Colonic mucosa (tissue), 4 donors: ENCODE results near the gene DGKZ. TPM values are rescaled to one million over a fixed set of nuclear protein-coding genes. Genes with fewer than 3 reads are reported as not detected.
"Not testable (repeated sequence)": the region's sequence is repeated elsewhere in the genome, so short reads cannot be mapped to it uniquely, and the experiment has no call there.

Experiments used
- DNase-seq: peaks from one replicate; pipeline ENCODE4 v3.0.0-alpha.2; 2020
- H3K27ac ChIP-seq: fragments of 200-600 bp; one replicate; pipeline ENCODE4 v1.8.0; 2021
- H3K27me3 ChIP-seq: fragments of 200-600 bp; one replicate; pipeline ENCODE4 v1.8.0; 2021
- H3K36me3 ChIP-seq: fragments of 200-600 bp; one replicate; pipeline ENCODE4 v1.8.0; 2021
- H3K4me1 ChIP-seq: fragments of 200-600 bp; one replicate; pipeline ENCODE4 v1.8.0; 2021; ENCODE audit warnings: mild to moderate bottlenecking
- H3K4me3 ChIP-seq: fragments of 200-600 bp; one replicate; pipeline ENCODE4 v1.8.0; 2021
- H3K9ac ChIP-seq, 2 donors: one replicate each; pipeline ENCODE4 v1.7.0; 2013; ENCODE audit warnings: control low read depth in 2 of 2, low read depth in 2 of 2, low read length in 2 of 2
- H3K9me3 ChIP-seq: fragments of 200-600 bp; one replicate; pipeline ENCODE4 v1.8.0; 2021
- CTCF ChIP-seq: fragments of 200-600 bp; IDR thresholded peaks from one replicate; pipeline ENCODE4 v1.8.0; 2022; ENCODE audit warnings: antibody characterized with exemption, mild to moderate bottlenecking
- intact Hi-C: fragments of 100-400 bp; cut with DNase I; formaldehyde crosslinking; loops from one replicate; pipeline ENCODE4 v1.14.1; 2022
- total RNA-seq, 2 donors: library from RNA; stranded (reverse); fragmentation: NEBNext Ultra II Directional in 1 of 2; extraction: Animal tissue kit (Norgen Biotek cat#: 25700) in 1 of 2; gene quantifications; one replicate each; pipeline ENCODE4 v1.2.1, GENCODE V29; 2021
- donor health status: healthy.
- donor health status: DM: no; HTN: no; CAD: no.
- donor health status: DM: no; HTN: no; CAD: no.

Gene DGKZ
- total RNA-seq, 2 donors from 2014 or later: 42.7 to 83.8 TPM

GRCh38 chr11:46378296-46378695, 31.0 kb downstream of the DGKZ start:
- TF ChIP-seq CTCF: no peak
- intact Hi-C loops: no loop called here
- peaks cover 15% of the 10 kb centered on the region for H3K4me1 ChIP-seq
- H3K36me3 ChIP-seq: no peaks in the 10 kb centered on the region
- H3K27ac ChIP-seq: no peak overlapping the region
- no peak for DNase-seq
- no peak overlapping the region for H3K4me3 ChIP-seq
- no peak overlapping the region for H3K9ac ChIP-seq
- no peaks in the 10 kb centered on the region for H3K9me3 ChIP-seq
- H3K27me3 ChIP-seq: peaks cover 8% of the 10 kb centered on the region

- intact Hi-C loops: no loop called here
- DNase-seq: no peak
- Histone ChIP-seq H3K27me3 (peaks cover 8% of the 10 kb centered on the region), H3K9me3 (no peaks in the 10 kb centered on the region), H3K9ac (no peak overlapping the region), H3K4me3 (no peak overlapping the region), H3K36me3 (no peaks in the 10 kb centered on the region), H3K27ac (peak overlapping the region; percentile 78), H3K4me1 (peaks cover 16% of the 10 kb centered on the region)
- TF ChIP-seq CTCF: no peak
These were observed 31.7 kb downstream of the DGKZ start for GRCh38 chr11:46378811-46379481.

DNA sequence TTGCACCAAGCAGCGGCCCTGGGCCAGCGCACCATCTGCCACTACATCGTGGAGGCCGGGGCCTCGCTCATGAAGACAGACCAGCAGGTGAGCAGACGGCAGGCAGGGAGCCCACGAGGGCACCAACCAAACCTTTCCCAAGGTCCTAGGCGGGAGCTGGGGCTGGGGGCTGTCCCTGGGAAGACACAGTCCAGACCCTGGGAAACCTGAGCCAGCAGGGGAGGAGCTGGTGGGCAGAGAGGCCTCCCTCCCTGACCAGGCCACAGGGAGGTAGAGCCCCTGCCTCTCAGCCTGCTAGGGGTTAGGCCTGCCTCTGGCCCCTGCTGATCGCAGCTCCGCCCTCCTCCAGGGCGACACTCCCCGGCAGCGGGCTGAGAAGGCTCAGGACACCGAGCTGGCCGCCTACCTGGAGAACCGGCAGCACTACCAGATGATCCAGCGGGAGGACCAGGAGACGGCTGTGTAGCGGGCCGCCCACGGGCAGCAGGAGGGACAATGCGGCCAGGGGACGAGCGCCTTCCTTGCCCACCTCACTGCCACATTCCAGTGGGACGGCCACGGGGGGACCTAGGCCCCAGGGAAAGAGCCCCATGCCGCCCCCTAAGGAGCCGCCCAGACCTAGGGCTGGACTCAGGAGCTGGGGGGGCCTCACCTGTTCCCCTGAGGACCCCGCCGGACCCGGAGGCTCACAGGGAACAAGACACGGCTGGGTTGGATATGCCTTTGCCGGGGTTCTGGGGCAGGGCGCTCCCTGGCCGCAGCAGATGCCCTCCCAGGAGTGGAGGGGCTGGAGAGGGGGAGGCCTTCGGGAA, 32.4 kb downstream of the DGKZ start:
- H3K27me3 ChIP-seq: not testable (repeated sequence)
- H3K4me3 ChIP-seq: peak overlapping the region; percentile 70

DNA sequence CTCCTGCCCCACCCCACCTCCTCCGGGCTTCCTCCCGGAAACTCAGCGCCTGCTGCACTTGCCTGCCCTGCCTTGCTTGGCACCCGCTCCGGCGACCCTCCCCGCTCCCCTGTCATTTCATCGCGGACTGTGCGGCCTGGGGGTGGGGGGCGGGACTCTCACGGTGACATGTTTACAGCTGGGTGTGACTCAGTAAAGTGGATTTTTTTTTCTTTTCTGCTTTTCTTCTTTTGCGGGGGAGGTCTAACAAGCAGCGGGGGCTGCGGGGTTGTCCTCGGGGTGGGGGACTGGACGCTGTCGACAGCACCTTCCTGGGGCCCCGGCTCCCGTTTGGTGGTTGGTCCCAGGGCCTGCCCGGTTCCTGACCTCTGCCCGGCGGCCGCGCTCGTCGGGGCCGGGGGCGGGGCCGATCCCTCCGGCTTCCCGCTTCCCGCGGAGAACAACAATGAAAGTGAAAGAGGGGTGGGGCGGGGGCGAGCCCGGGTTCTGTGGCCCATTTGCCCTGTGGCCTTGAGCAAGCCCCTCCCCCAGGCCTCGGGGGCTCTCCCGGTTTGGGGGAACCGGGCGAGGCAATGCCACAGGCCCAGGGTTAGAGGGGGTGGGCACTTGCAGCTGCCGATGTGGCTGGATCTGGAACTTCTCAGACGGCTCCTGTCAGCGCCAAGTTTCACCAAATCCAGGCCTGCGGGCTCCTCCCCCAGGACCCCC, 33.2 kb downstream of the DGKZ start:
- Histone ChIP-seq H3K9ac (peak overlapping the region; percentile 73 to 82), H3K4me1 (peaks cover 16% of the 10 kb centered on the region), H3K4me3 (peak overlapping the region; percentile 70), H3K27me3 (peaks cover 8% of the 10 kb centered on the region), H3K27ac (peak overlapping the region; percentile 78), H3K36me3 (no peaks in the 10 kb centered on the region), H3K9me3 (no peaks in the 10 kb centered on the region)
- intact Hi-C loops: no loop called here
- peak; percentile 93 for DNase-seq
- no peak for TF ChIP-seq CTCF

More for the DNA sequence above, 32.4 kb downstream of the DGKZ start:
- H3K36me3 ChIP-seq, intact Hi-C loops, H3K9ac ChIP-seq, H3K9me3 ChIP-seq: not testable (repeated sequence)
- DNase-seq: peak; percentile 54
- H3K27ac ChIP-seq: peak overlapping the region; percentile 78
- H3K4me1 ChIP-seq: peaks cover 16% of the 10 kb centered on the region

DNA sequence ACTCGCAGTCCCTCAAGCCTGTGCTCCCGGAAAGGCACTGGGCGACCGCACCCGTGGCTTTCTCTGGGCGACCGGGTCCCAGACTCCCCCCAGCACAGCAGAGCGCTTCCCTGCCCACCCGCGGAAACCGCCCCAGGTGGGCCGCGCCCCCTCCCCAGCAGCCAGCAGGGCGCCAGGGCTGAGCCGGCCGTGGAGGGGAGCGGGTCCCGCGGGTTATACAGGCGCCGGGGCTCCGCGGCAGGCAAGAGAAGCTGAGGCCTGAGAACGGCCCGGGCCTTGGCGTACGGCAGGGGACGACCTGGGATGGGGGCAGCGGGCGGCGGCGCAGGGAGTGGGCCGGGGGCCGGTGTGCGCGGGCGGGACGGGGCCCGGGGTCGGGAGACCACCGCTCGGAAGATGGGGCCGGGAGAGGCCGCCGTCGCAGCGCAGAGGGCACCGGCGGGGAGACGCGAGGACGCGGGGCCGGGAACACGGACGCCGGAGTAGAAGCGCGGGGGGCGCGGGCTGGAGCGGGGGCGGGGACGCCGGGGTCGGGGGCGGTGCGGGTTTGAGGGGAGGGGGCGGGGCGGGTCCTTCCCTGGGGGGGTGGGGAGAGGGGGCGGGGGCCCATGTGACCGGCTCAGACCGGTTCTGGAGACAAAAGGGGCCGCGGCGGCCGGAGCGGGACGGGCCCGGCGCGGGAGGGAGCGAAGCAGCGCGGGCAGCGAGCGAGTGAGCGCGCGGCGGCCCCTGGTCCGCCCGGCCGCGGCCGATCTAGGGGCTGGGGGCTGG, 34.0 kb downstream of the DGKZ start, which contains the start of gene MDK:
TSS of gene MDK (plus strand) at position 622 of the 771 bp plus-strand sequence. CDS start 389 bp downstream, outside the sequence.
- intact Hi-C loops: no loop called here
- Histone ChIP-seq H3K9me3 (no peaks in the 10 kb centered on the region), H3K4me1 (peaks cover 16% of the 10 kb centered on the region), H3K27me3 (peaks cover 8% of the 10 kb centered on the region), H3K36me3 (no peaks in the 10 kb centered on the region), H3K27ac (peak within 1 kb of the TSS; percentile 78), H3K4me3 (peak within 1 kb of the TSS; percentile 70), H3K9ac (peak within 1 kb of the TSS; percentile 73 to 82)
- TF ChIP-seq CTCF: no peak
- peak; percentile 52 for DNase-seq
